GM19023 (cell line): Measurements from ENCODE around the gene COL26A1.
"Not testable (repeated sequence)": the region's sequence is repeated elsewhere in the genome, so short reads cannot be mapped to it uniquely, and the experiment has no call there.

Source experiments
- ATAC-seq: cut with Tn5 transposase; IDR thresholded peaks from one replicate; pipeline ENCODE4 v1.9.1; 2021; ENCODE audit warnings: mild to moderate bottlenecking, moderate library complexity; ENCODE audit not compliant: unreplicated experiment

Gene COL26A1

GRCh38 chr7:101488826-101489572 is 126.3 kb downstream of the COL26A1 start:
- no peak for ATAC-seq

- ATAC-seq, result not testable (repeated sequence)
Observed at GRCh38 chr7:101490439-101490838, 127.8 kb downstream of the COL26A1 start.

DNA sequence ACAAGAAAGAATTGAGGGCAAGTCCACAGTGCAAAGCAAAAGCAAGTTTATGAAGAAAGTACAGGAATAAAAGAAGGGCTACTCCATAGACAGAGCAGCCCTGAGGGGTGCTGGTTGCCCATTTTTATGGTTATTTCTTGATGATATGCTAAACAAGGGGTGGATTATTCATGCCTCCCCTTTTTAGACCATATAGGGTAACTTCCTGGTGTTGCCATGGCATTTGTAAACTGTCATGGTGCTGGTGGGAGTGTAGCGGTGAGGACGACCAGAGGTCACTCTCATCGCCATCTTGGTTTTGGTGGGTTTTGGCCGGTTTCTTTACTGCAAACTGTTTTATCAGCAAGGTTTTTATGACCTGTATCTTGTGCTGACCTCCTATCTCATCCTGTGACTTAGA is 128.8 kb downstream of the COL26A1 start:
- not testable (repeated sequence) for ATAC-seq

DNA sequence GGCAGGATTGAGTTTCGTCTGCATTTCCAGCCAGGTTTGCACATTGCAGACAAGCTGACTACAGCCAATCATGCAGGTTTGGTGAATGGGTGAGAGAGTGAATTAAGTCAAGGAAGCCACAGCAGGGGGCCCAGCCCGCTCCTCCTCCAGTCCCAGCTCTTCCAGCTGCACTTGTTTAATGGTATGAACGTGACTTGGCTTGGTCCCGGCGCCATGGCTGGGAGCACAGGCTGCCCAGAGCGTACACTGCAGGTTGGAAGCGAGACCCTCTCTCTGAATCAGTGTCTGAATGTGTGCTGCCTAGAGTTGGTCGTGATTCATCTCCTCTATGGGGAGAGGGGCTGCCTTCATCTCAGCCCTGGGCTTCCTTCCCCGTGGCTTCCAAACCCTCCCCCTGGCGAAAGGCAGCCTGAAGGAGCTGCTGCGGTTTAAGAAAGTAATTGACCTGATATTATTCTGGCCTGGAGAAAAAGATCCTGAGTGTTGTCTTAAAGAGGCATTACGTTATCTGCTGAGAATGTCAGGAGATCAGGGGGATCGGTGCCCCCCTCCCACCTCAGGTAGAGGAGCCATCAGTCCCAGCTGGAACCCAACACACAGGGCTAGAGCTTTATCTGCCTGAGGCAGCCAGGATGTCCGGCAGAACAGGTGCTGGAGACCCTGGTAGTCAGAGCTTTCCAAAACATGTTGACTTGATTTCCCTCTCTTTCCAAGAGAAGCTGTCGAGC is 132.1 kb downstream of the COL26A1 start:
- ATAC-seq, result no peak

GRCh38 chr7:101496017-101496416 is 133.3 kb downstream of the COL26A1 start:
- no peak for ATAC-seq

DNA sequence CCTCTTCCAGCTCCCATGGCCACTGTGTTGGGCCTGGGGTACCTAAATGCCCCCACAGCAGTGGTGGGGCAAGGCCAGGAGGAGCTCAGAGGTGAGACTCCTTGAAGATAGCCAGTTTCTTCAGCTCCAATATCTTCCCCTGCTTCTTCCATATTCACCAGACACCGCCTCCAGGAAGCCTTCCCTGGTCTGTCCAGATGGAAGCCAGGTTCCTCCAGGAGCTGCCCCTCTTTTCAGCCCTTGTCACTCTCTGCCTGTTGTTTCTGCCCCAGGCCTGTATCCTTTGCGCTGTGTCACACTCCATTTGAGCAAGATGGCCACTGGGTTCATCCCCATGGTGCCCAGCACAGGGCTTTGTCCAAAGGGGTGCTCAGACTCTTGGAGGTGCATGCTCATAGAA is 138.7 kb downstream of the COL26A1 start:
- ATAC-seq, result no peak

- no peak for ATAC-seq
Observed at GRCh38 chr7:101502466-101503098, 139.9 kb downstream of the COL26A1 start.

DNA sequence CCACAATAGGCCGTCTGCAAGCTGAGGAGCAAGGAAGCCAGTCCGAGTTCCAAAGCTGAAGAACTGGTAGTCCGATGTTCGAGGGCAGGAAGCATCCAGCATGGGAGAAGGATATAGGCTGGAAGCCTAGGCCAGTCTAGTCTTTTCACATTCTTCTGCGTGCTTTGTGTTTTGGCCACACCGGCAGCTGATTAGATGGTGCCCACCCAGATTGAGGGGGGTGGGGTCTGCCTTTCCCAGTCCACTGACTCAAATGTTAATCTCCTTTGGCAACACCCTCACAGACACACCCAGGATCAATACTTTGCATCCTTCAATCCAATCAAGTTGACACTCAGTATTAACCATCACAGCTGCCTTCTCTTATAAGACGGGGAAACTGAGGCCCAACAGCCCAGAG is 142.8 kb downstream of the COL26A1 start:
- ATAC-seq, result not testable (repeated sequence)

GRCh38 chr7:101506531-101506930 is 143.9 kb downstream of the COL26A1 start:
- no peak for ATAC-seq

GRCh38 chr7:101507327-101507726 is 144.7 kb downstream of the COL26A1 start:
- ATAC-seq, result no peak

DNA sequence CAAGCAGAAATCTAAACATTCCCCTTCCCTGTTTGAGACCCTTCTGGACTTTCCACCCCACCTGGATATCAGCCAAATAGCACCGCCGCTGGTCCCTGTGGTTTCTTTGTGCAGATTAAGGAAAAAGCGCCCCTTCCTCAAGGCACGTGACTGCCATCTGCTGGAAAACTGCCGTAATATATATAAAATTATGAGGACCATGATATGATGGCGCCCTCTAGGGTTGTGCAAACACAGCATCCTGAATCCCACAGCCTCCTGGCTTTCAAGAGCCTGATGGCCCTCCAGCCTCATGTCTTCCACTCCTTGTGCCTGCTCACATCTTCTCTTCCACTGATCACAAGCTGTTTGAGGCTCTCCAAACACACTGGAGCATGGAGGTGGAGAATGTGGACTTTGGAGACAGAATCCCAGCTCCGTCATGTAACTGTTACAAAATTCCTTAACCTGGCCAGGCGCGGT is 145.1 kb downstream of the COL26A1 start:
- no peak for ATAC-seq

DNA sequence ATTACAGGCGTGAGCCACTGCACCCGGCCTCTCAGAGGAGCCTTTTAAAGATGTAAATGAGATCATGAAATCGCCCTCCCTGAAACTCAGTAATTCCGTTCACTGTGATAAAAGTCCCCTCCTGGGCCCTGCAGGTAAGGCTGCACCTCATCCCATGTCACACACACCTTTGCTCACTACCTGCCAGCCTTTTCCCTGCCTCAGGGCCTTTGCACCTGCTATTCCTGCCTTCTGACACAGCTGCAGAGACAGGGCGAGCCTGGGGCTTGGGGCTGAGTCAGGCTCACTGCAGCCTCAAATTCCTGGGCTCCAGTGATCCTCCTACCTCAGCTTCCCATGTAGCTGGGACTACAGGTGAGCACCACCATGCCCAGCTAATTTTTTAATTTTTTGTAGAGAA is 147.6 kb downstream of the COL26A1 start:
- no peak for ATAC-seq

DNA sequence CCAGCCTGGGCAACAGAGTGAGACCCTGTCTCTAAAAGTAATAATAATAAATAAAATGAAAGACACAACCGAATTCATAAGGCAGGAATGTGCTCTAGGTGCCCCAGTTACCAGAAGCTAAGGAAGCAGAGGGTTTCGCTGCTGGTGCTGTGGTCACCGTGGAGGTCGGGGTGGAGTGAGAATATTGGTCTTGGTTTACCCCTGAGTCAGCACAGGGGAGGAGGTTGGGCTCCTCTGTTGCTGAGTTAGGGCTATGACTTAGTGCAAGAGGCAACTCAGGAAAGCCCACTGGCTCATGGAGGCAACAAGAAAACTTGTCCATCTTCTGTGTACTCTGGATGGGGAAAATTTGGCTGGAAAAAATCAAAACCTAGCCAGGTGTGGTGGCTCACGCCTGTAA is 149.3 kb downstream of the COL26A1 start:
- no peak for ATAC-seq

DNA sequence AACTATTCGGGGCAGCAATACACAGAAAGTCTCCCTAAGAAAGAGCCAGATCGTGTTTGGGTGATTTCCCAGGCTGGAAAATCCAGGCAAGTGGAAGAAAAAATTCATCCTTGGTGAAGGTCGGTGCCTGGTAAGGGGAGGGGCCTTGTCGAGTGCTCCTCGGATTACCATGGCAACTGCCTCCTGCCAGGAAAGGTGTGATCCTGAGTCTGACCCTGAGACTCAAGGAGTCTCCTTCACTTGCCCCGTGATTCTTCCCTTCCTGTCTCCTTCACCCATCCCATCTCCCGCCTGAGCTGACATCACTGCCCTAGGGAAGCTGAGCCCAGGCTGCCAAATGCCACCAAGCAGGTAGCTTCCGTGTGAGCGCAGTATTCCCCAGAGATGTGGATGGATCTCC is 154.2 kb downstream of the COL26A1 start:
- ATAC-seq, result no peak

GRCh38 chr7:101517304-101517703 is 154.6 kb downstream of the COL26A1 start:
- no peak for ATAC-seq

GRCh38 chr7:101518336-101518735 is 155.7 kb downstream of the COL26A1 start:
- no peak for ATAC-seq

DNA sequence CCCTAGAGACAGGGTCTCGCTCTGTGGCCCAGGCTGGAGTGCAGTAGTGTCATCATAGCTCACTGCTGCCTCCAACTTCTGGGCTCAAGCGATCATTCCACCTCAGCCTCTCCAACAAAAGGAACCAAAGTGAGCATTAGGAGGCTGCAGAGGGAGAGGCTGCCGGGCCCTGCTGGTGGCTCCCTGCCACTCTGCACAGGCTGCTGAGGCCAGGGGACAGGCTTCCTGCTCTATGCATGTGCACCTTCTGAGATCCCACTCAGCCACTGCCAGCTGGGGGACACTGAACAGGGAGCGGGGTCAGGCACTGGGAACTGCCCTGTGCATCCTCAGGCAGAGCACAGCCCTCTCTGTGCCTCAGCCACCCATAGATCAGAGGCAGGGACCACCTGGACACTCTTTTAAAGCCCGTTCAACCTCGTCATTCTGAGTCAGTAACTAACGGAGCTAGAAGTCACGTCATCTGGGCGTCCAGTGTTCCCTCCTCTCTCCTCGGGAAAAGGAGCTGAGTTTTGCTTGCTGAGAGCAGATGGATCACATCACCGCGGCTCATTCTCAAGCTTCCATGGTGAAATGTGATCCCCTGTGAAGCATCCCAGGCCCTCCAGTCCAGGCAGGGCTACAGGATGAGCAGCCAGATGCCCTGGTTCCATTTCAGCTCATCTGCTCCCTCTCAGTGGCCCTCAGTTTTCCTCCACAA is 156.8 kb downstream of the COL26A1 start:
- ATAC-seq, result no peak

GRCh38 chr7:101521430-101521925 is 158.8 kb downstream of the COL26A1 start:
- ATAC-seq, result no peak

DNA sequence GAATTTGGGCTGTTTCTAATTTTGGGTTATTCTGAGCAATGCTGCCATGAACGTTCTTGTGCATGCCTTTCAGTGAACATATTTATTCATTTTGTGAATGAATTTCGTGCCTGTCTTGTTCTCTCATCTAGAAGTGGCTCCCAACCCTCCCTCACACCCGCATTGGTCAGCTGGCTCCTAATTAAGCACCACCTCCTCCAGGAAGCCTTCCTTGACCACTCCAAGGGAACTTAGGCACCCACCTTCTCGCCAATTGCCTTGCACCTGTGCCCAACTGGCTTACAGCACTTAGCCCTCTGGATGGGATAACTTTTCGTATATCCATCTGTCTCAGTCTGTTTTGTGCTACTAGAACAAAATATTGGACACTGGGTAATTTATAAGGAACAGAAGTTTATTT is 159.3 kb downstream of the COL26A1 start:
- no peak for ATAC-seq

GRCh38 chr7:101527844-101528667 is 165.4 kb downstream of the COL26A1 start:
- no peak for ATAC-seq
